ENCODE data around the gene OTUB1.

- TF ChIP-seq CTCF (IDR thresholded peaks at IDR 0.05) = no peak
- no peak for TF ChIP-seq POLR2A (IDR thresholded peaks at IDR 0.05)
- TF ChIP-seq POLR2AphosphoS5 (IDR thresholded peaks at IDR 0.05) = no peak
These were observed 5.3 kb downstream of the OTUB1 start for GRCh38 chr11:63991558-63991957.

All from breast epithelium (tissue), 3 donors.